ENCODE results near the gene ENDOV.

ENDOV gene

DNA sequence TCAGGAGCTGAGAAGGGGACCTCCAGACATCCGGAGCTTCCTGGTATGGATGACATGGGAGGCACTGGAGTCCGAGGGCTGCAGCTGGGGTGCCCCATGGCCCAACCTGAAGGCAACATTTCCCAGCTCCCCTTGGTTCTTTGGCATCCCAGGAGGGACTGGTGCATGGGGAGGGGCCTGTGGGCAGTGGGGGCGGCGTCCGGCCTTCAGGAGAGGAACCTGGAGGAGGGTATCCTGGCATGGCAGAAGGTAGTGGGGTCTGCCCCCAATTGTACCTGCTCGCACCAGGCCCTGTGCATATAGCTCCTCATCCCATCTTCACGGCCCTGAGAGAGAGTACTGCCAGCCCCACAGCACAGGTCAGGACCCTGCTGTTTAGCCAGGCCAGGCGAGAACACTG, 49.5 kb downstream of the ENDOV start:
- H3K4me3 ChIP-seq (ENCODE audit: low read depth, low read length), result no peak overlapping the region

DNA sequence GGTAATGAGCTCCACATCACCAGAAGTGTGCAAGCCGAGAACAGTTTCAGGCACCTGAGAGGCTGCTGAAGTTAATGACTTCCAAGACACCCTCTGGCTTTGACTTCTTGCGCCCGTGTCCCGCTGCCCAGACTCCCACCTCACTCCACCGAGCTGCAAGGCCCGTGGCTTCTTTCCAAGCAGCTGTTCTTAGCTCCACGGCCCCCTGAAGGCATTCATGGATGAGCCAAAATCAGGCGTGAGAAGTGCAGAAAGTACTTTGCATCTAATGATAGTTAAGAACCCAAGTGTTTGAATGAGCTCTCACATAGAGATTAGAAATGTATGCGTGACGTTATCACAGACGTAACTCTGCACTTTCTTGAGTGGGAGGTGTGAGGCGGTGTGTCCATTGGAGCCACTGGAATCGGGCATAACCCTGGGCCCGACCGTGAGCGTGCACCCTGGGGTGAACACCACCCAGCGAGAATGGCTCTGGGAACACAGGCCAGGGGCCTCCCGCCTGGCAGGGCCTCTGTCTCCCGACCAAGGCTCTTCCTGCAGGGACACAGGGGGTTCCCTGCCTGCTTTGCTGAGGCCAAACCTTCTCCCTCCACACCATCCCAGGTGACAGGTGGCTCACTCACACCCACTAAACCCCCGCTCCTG, 50.5 kb downstream of the ENDOV start:
- no peak overlapping the region for H3K4me3 ChIP-seq (ENCODE audit: low read depth, low read length)

DNA sequence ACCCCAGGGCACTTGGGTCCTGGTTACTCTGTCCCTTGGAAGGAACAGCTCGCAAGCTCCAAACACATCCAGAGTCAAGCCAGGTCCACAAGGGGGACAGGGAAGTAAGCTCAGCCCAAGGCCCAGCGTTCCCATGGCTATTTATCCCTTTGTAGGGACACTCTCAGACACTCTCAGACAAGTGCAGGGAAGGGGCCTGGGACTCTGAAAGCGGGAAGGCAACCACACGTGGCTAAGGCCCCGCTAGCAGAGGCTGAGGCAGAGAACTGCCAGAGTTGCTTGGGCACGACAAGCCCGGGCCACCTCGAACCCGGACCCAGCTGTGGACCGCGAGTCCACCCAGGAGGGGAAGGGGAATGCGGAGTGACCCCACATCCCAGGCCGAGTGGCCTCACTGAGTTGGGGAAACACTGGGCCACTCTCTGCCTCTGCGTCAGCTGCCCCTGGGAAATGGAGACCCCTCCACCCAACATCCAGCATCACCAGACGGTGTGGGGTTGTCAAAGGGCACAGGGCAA, 51.3 kb downstream of the ENDOV start:
- no peak overlapping the region for H3K4me3 ChIP-seq (ENCODE audit: low read depth, low read length)

DNA sequence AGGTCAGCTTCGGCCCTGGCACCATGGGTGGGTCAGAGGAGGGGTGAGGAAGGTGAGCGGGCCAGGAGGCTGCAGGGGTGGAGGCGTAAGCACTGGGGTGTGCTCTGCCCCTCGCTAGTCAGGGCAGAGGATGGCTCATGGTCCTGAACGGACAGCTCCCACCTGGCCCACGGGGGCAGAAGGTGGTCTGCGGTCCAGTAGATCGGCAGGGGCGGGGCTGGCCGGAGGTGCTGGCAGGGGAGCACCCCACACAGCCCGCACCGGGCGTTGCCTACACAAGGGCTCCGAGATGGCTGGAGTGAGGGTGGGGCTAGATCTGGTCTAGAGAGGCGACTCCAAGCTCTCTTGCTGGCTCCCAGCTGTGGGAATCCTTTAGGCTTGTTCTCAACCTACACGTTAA, 53.3 kb downstream of the ENDOV start:
- H3K4me3 ChIP-seq (ENCODE audit: low read depth, low read length), result no peak overlapping the region

DNA sequence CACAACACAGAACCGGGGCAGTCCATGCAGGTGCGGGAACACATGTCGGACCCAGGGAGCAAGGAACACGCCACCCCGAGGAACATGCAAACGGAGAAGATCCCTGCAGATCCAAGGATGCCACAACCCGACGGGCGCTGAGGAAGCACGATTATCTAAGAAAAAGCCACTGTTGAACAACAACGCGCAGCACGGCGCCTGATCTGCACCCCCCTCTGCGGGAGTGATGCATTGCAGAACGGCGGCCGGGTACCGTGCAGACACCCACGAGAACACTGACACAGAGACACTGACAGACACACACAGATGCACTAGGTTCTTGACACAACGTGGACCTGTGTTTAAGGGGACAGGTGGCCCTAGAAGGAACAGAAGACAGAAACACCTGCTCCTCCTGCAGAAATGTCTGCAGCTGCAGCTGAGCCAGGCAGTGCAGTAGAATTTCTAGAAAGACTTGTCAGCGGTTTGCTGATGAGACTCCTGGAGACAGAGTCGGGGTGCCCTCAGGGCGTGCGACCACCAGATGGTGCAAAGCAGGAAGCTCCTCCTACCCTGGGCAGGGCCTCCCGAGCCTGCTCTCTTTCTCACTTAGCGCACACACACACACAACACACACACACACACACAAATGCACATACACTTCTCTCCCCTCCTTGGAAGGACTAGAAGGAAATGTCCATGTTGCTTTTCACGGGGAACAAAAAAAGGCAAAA, 54.0 kb downstream of the ENDOV start:
- no peak overlapping the region for H3K4me3 ChIP-seq (ENCODE audit: low read depth, low read length)

DNA sequence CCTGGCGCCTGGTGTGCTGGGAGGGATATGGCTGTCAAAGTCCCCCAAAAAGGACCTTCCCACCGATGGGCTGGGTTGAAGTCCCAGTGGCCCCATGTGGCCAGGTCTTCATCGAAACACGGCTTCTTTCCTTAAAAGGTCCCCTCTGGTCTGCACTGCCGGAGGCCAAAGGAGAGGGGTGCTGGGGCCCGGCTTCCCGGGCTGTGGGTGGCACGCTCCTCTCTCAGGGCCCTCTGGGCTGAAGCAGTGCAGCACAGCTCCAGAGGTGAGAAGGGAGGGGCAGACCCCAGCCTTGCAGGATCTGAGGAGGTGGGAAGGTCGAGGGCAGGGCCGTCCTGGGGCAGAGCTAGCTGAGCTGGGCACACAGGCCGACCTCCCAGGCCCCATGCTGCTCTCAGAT, 54.7 kb downstream of the ENDOV start:
- no peak overlapping the region for H3K4me3 ChIP-seq (ENCODE audit: low read depth, low read length)

DNA sequence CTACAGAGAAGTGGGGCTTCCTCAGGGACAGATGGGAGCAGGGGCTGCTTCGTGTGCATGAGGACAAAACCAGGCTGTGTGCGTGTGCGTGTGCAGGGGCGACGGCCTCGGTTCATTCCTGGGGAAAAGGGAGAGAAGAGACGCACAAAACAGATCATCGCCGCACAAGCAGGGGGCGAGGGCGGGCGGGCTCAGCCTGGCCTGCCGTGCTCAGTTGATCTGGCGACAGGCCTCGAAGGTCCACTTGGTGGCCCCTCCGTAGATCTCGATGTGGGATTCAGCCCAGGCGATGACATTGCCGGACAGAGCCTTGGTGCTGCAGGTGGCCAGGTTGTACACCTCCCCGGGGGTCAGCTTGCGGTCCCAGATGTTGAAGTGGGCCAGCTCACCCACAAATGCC, 55.6 kb downstream of the ENDOV start:
- H3K4me3 ChIP-seq (ENCODE audit: low read depth, low read length), result no peak overlapping the region

DNA sequence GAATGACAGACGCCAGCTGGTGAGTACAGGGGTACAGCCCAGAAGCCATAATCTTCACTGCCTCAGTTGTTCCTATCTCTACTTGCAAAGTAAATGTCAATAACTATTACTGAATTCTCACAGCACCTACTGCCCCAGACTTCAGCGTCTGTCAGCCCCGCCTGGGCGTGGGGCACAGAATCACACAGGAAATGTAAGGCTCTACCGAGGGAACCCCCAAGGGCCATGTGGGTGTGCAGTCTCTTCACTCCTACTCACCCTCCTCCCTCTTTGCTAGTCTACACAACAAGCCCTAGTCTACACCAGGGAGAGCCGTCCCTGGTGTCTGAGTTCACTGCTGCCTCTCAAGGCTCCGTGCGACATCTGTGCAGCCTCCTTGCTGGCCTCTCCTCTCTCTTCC, 57.0 kb downstream of the ENDOV start:
- H3K4me3 ChIP-seq (ENCODE audit: low read depth, low read length), result no peak overlapping the region

DNA sequence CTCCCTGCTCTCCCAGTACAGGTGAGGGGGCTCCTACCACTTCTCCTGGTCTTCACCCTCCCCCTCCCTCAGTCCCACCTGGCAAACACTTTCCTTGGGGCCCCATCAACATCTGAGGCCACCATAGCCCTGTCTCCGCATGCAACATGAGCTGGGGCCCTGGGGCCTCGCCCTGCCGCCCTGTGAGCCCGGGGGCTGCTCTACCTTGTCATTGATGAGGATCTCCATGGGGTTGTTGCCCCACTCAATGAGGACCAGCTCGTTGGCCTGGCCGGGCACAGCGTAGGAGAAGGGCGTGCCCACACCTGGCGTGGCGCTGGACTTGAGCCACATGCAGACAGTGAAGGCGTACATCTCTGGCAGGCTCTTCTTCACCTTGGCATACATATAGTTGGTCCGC, 58.0 kb downstream of the ENDOV start:
- no peak overlapping the region for H3K4me3 ChIP-seq (ENCODE audit: low read depth, low read length)

DNA sequence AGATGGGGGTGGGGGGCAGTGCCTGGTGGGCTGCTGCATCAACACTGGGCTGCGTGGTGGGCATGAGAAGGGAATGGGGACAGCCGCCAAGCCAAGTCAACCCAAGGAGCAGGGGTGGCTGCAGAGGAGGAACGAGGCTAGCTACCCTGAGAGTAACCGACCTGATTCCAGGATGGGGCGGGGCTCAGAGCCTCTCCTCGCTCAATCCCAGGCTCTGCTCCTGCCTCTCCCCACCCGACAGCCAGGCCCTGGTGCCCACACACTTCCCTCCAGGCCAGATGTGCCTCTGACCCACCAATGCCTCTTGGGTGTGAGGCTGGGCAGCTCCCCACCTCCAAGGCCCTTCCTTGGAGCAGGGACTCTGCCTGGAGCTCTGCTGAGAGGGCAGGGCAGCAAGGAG, 58.7 kb downstream of the ENDOV start:
- no peak overlapping the region for H3K4me3 ChIP-seq (ENCODE audit: low read depth, low read length)

DNA sequence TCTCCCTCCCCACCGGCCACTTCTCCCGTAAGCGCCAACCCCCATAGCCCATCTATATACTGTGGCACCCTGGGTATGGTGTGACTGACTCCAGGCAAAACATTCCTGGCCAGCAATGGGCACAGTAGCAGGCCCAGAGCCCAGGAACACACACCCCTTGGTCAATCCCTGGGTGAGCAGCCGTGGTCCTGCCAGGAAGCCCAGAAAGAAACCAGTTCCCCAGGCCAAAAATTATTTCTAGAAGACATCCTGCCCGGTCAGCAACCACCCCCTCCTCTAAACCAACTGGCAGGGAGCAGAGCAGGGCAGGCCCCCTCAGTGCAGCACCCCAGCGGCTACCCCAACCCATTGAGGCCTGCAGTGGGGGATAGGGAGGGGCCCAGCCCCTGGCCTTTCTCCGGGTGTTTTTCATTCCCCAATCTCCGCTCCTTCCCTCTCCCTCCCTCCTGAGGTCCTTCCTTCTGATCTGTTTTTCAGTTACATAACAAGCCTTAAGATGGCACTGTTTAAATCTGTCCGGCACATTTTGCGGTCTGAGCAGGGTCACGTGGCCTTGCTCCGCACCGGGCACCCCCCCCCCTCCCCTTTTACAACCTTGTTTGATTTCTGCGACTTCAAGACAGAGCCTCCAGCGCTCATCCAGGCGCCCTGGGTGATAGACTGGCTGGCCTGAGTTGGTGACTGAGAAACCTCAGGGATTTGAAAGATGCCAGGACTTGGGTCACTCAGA, 59.4 kb downstream of the ENDOV start:
- no peak overlapping the region for H3K4me3 ChIP-seq (ENCODE audit: low read depth, low read length)

DNA sequence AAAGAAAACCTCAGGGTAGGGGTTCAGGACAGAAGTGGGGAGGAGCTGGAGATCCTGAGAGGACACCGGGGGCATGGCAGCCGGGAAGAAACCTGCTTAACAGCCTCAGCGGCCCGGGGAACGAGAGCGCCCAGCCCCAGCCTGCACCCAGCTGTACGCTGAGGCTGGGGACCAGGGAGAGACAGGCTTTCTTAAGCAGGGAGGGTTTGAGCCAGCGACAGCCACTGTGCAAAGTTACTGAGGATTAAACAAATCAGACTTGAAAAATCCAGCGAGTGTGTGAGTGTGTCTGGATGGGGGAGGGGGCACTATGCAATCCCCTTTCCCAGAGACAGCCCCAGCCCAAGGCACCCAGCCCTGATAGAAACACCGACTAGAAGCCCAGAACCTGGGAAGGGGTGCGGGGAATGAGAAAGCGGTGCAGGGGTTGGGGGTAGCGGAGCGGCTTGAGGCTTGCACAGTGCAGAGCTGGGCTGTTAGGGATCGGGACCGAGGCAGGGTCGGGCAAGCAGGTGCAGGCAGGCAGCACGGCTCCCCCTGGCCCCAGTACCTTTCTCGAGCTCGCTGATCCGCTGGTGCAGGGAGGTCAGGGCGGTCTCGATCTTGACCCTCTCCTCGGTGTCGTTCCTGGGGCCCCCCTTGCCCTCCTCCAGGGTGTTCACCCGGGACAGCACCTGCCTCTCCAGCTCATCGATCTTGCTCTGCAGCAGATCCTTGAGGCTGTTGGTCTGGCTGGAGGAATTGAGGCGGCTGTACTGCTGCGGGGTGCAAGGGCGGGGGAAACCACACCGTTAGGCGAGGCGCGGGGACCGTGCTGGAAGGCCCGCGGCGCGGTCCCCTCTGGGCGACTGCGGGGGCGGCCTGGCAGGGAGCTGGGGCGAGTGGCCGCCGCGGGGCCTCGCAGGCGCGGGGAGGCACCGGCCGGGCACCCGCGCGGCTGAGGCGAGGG, 60.3 kb downstream of the ENDOV start:
- H3K4me3 ChIP-seq (ENCODE audit: low read depth, low read length), result no peak overlapping the region

DNA sequence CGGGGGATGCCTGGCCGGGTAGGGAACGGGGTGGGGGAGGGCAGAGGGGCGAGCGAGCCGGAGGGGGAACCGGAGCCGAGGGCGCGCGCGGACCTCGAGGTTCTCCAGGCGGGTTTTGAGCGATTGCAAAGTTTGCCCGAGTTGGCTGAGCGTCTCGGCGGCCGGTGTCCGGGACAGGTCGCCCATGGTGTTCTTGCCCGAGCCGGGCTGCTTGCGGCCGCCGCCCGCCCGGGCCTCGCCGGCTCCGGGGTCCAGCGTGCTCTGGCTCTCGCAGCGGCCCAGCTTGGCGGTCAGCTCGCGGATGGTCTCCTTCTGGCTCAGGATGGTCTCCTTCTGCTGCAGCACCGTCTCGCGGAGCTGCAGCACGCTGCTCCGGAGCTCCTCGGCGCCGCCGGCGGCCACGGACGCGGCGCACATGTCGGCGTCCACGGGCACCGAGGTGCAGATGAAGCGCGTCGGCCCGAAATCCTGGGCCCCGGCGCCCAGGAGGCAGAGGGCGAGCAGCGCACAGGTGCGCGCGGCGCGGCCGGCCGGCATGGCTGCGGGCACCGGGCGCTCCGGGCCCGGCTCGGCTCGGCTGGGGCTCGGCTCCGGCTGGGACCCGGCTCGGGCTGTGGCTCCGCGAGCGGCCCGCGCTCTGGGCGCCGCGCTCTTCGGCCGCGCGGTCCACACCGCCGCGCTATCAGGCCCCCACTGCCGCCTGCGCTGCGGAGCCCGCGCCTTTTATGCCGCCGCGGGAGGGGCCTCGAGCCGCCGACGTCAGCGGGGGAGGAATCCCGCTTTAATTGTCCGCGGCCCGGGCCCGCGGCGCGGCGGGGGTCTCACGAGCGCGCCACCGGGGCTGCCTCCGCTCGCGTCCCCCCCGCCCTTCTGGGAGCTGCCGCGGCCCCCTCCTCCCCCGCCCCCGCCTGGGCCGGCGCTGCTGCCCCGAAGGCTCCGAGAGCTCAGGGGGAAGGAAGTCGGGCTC, 61.2 kb downstream of the ENDOV start, which contains the start of gene NPTX1:
Gene NPTX1, minus strand, starts transcription at position 698 of the 967 bp plus-strand sequence. Its CDS starts 161 bp downstream, at position 537.
- H3K4me3 ChIP-seq (ENCODE audit: low read depth, low read length), result no peak within 1 kb of the TSS

DNA sequence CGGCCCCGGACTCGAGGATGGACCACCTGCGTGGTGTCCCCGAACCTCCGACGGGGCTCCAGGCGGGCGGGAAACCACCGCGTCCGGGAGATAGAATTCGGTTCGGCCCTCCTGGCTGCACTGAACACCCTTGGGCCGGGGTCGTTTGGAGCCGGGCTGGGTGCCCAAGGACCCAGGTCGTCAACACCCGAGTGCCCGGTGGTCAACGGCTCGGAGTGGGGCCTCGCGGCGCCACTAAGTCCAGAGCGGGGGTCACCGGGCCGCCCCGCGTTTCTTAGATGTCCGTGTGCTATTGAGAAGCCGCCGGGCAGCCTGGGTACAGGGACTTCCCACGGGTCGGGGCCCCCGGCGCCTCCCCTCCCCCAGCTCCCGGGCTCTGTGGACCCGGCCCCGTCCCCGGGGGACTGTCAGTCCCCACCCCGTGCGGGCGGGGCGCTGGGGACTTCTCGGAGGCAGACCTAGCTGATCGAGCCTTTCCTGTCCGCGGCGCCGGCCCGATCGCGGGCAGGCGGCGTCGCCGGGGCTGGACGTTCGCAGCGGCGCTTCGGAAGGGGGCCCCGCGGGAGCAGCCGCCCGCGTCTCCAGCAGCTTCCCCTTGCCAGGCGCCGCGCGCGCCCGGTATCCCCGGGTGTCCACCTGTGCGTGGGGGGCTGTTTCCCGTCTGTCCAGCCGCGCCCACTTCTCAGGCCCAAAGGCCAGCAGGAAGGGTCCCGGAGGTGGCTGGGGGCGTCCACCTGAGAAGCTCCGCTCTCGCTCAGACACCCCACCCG, 62.1 kb downstream of the ENDOV start:
- no peak overlapping the region for H3K4me3 ChIP-seq (ENCODE audit: low read depth, low read length)

DNA sequence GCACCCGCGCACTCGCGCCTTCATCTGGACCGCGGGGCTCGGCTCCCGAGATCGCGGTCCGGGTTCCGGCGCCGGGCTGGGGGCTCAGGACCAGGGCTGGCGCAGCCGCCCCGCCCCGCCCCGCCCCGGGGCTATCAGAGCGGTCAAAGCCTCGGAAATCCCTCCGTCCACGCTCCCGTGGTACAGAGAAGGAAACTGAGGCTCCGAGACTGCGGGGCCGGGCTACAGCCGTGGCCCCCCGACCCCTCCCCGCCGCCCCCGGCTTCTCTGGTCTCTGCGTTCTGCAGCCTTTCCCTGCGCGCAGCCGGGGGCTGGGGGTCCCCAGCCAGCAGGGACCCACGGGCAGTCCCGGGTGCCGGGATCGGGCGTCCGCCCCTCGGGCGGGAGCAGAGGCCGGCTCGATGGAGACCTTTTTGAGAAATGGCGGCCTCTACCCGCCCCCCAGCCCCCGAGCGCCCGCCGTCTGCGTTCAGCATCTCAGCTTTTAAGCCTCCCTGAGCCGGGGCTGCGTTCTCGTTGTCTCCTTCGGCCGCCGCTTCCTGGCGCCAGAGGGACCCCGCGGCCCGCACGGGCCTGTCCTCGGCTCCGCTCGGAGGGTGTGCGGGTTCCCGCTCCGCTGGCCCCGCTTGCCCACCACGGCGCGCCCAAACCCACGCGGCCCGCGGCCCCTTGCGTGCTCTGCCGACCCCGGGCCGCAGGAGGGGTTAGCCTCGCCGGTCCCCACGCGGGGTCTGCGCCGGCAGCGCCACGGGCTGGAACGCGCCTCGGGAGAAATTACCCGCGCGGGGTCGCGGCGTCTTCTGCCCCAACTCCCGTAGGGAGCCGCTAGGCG, 62.9 kb downstream of the ENDOV start:
- no peak overlapping the region for H3K4me3 ChIP-seq (ENCODE audit: low read depth, low read length)

DNA sequence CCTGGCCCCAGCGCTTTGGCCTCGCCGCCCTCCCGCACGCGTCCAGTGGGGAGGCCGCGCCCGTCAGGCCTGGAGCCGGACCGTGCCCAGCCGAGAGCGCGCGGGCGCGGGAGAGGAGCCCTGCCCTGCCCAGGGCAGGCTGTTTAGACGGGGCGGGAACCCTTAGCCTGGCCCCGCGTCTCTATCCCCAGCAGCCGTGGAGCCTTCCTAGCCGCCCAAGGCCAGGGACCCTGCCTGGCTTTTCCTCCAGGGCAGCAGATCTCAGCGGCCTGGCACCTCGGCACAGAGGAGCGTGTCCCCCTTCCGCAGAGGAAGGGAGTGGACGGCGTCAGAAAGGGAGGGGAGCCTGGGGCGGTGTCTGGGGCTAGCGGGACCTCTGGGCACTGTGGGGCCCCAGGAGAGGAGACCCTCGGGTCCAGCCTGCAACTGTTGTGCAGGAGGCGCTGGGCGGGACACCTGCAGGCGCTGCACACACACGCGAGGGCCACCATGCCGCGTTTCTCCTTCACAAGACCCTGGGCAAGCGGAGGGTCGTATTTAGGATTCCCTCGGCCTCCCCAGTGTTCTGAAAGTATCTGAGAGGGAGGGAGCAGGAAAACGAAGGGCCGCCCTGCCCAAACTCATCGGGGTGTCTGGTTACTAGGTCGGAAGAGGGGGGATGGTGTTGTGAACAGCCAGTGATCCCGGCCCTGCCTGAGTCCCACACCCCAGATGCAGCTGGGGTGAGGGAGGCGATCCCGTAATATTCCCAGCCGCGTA, 63.7 kb downstream of the ENDOV start:
- H3K4me3 ChIP-seq (ENCODE audit: low read depth, low read length), result no peak overlapping the region

DNA sequence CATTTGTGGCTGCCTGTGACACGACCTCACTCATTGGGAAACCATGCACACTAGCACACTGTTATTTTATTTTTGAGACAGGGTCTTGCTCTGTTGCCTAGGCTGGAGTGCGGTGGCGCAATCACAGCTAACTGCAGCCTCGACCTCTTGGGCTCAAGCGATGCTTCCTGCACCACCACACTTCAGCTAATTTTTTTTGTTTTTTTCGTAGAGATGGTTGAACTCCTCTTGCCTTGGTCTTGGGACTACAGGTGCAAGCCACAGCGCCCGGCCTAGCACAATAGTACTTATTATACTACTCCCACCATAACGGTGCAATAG, 64.2 kb downstream of the ENDOV start:
- H3K4me3 ChIP-seq (ENCODE audit: low read depth, low read length), result no peak overlapping the region
